ENCODE data around the gene ERN1.
"Not testable (repeated sequence)": the region's sequence is repeated elsewhere in the genome, so short reads cannot be mapped to it uniquely, and the experiment has no call there.

The ERN1 gene

GRCh38 chr17:64129765-64130558 is at the start of gene ERN1:
Gene ERN1 (minus strand): TSS chr17:64130144. CDS start chr17:64130029, 115 bp downstream.
- peak; percentile 88 for DNase-seq (ENCODE audit: low read depth)

GRCh38 chr17:64179024-64179423 is 49.1 kb upstream of the ERN1 start:
- not testable (repeated sequence) for DNase-seq (ENCODE audit: low read depth)

- DNase-seq (ENCODE audit: low read depth): no peak
Measured at GRCh38 chr17:64178011-64178825, 48.3 kb upstream of the ERN1 start.

GRCh38 chr17:64177311-64178010 is 47.5 kb upstream of the ERN1 start:
- DNase-seq (ENCODE audit: low read depth): no peak

- no peak for DNase-seq (ENCODE audit: low read depth)
Measured at GRCh38 chr17:64176556-64176955, 46.6 kb upstream of the ERN1 start.

- no peak for DNase-seq (ENCODE audit: low read depth)
Measured at GRCh38 chr17:64174686-64175456, 44.9 kb upstream of the ERN1 start.

GRCh38 chr17:64173646-64174045 is 43.7 kb upstream of the ERN1 start:
- no peak for DNase-seq (ENCODE audit: low read depth)

- DNase-seq (ENCODE audit: low read depth): no peak
Measured at GRCh38 chr17:64172510-64172909, 42.6 kb upstream of the ERN1 start.

- DNase-seq (ENCODE audit: low read depth): no peak
Measured at GRCh38 chr17:64171041-64171440, 41.1 kb upstream of the ERN1 start.

- DNase-seq (ENCODE audit: low read depth): no peak
Measured at GRCh38 chr17:64170286-64170685, 40.3 kb upstream of the ERN1 start.

GRCh38 chr17:64167666-64168065 is 37.7 kb upstream of the ERN1 start:
- not testable (repeated sequence) for DNase-seq (ENCODE audit: low read depth)

GRCh38 chr17:64166876-64167275 is 36.9 kb upstream of the ERN1 start:
- DNase-seq (ENCODE audit: low read depth): no peak

GRCh38 chr17:64165347-64165746 is 35.4 kb upstream of the ERN1 start:
- DNase-seq (ENCODE audit: low read depth): no peak

- DNase-seq (ENCODE audit: low read depth): no peak
Measured at GRCh38 chr17:64164596-64165285, 34.8 kb upstream of the ERN1 start.

- DNase-seq (ENCODE audit: low read depth): no peak
Measured at GRCh38 chr17:64163468-64163867, 33.5 kb upstream of the ERN1 start.

- DNase-seq (ENCODE audit: low read depth): no peak
Measured at GRCh38 chr17:64162554-64162953, 32.6 kb upstream of the ERN1 start.

- DNase-seq (ENCODE audit: low read depth): no peak
Measured at GRCh38 chr17:64161380-64162176, 31.6 kb upstream of the ERN1 start.

- DNase-seq (ENCODE audit: low read depth): no peak
Measured at GRCh38 chr17:64160378-64160777, 30.4 kb upstream of the ERN1 start.

- DNase-seq (ENCODE audit: low read depth): no peak
Measured at GRCh38 chr17:64158831-64159590, 29.1 kb upstream of the ERN1 start.

- DNase-seq (ENCODE audit: low read depth): no peak
Measured at GRCh38 chr17:64158406-64158805, 28.5 kb upstream of the ERN1 start.

Data from stimulated activated CD8-positive, alpha-beta memory T cell treated with anti-CD3 and anti-CD28 coated beads, Interleukin-12 subunit alpha, Interleukin-12 subunit beta, amount 100 ng/mL, for 4 hours (primary cell).